Measurements from ENCODE around the gene KIZ.

Gene KIZ

DNA sequence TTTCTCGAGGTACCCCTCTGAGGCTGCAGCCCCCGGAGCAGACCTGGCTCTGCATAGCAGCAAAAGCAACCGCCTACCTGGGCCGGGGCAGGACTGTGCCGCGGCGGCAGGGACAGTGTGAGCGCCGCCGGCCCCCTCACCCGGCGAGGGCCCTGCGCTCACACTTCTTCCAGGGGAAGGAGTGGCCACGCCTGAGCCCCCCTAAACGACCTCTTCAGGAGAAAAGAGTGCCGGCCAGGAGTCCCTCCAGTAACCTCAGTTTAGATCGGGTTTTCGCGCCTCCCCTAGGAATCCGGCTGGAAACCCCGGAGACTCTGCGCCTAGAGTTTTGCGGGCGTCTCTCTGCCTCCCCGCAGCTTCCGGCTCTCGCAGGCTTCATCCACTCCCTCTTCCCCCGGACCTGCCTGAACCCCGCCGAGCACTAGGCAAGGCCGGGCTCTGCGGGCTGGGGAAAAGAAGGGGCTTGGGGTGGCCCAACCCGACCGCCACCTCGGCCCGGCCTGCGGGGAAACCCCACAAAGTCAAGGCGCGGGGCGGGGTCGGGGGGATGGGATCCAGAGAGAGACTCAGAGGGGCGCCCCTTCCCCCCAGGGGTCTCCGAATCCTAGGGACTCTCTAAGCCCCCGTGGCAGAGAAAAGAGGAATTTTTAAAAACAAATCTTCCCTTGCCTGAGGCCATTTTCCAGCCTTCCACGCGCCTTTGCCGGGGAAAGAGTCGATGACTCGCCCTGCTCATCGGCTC lies 20.3 kb upstream of the KIZ start:
- no peak for DNase-seq

DNA sequence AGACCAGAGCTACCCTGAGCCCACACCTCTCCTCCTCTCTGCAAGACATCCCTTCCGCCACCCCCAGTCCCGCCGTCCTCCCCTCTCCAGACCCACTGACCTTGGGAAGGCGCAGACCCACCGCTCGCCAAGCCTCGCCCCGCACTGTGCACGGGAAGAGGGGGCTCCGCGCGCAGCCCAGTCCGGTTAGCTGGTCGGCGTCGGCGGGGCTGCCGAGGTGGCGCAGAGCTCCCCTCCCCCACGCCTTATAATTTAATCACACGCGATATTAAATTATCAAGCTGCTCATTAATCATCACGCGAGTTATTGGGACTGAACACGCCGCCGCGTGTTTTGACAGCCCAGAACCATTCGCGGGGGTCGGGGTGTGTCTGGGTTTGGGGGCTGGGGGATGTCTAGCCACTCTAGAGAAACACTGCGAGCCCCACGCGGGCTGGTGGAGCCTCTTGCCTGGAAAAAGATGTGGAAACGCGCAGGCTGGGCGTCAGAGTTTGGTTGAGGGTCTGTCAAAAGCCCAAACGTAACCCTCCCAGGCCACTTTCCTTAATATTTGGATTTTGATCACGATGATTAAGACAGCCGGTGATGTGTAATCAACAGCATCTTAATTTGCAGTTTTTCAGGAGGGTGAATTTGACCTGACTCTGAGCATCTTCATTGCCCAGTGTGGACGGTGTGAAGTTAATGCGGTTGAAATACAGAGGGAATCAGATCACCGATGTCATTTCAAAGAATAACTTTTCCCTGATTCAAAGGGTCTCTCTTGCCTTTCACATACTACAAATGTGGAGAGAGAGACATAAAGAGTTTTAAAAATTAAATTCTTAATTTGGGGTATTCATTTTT lies 19.5 kb upstream of the KIZ start, which contains the start of gene LINC00237:
TSS of gene LINC00237 (minus strand) at position 188 of the 847 bp plus-strand sequence.
- no peak for DNase-seq

DNA sequence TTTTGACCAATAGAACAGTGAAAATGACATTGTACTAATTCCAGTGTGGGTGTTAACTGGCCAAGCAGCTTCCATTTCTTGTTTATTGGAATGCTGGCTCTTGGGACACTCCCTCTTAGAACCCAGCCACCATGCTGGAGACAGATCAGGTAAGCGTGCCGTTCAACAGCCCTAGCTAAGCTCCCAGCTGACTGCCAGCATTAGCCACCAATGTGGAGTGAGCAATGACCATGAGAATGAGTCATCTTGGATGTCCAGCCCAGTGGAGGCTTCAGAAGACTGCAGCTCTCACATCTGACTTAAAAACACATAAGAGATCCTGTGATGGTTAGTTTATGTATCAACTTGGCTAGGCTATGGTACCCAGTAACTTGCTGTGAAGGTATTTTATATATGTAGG lies 16.7 kb upstream of the KIZ start:
- no peak for DNase-seq

DNA sequence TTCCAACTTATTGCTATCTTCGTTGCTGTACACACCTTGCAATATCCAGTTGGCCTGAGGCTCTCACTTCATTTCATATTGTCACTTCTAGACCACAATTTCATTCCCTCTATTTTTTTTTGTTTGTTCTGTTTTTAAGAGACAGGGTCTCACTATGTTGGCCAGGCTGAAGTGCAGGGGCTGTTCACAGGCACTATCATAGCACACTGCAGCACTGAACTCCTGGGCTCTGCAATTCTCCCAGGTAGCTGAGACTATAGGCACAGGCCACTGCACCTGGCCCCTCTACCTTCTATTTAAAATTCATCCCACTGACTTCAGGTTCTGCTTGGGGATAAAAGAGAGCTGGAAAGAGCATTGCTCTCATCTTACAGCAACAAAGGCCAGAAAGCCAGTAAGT lies 15.1 kb upstream of the KIZ start:
- DNase-seq = no peak

DNA sequence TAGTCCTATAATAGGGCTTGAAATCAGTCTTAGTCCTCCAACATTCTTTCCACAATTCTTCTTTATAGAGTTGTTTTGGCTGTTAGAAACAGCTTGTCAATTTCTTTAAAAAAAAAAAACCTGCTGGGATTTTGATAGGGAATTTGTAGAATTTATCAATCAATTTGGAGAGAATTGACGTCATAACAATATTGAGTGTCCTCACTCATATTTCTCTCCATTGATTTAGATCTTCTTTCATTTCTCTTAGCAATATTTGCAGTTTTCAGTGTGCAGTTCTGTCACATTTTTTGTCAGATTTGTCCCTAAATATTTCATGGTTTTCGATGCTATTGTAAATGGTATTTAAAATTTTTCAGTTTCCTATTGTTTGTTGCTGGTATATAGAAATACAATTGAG lies 14.5 kb upstream of the KIZ start:
- DNase-seq = no peak

DNA sequence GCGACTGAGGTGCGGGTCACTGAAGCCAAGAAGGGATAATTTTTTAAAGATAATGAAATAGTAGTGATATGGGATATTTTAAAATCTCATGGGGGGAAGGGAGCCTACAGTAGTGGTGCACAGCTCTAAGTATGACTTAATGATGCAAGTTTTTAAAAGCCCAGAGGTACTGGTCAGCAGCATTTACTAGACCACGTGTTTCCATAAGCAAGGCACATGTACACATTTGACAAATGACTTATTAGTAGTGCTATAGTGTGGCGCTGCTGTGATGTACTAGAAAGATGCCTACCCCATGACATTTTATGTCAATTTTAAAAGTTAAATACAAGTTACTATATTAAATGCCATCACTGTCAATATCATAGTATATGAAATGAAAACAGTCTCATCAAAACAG lies 12.2 kb upstream of the KIZ start:
- DNase-seq = no peak

DNA sequence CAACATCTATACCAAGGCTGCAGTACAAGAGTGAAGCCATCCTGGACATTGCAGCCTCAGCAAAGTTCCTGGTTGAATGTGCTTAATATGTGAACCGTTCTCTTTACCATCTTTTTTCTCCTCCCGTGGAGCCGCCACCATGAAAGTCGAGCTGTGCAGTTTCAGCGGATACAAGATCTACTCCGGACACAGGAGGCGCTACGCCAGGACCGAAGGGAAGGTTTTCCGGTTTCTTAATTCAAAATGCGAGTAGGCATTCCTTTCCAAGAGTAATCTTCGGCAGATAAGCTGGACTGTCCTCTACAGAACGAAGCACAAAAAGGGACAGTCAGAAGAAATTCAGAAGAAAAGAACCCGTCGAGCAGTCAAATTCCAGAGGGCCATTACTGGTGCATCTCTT lies 11.3 kb upstream of the KIZ start:
- DNase-seq = no peak

DNA sequence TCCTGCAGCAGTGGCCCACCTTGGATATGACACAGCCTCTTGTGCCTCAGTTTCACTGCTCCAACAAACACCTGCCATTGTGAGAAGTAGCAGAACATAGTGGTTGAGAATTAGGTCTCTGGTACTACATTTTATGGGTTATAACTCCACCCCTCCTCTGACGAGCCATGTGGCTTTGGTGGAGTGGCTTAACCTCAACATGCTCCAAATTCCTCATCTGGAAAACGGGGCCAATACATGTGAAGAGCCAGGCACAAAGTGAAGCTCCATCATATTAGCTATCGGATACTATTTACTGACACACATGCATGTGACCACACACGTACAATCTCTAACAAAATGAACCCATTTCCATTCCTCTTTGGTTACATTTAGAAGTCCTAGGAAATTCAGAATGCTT lies 8.4 kb upstream of the KIZ start:
- no peak for DNase-seq

DNA sequence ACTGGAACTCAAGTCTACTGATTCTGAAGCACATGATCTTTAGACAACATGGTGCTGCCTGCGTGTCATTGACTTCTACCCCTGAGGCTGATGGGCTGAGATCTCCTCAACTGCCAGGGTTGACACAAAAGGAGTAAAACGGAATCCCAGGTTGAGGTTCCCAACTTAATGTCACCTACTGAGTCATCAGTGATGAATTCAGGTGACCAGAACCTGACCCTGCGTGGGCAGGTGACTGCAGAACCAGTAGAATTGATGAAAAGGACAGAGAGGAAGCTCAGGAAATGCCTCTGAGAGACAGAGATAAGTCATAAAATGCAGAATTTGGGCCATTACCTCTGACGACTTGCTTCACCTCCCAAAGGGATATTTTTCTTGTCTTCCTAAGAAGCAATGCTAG lies 7.7 kb upstream of the KIZ start:
- DNase-seq = no peak

DNA sequence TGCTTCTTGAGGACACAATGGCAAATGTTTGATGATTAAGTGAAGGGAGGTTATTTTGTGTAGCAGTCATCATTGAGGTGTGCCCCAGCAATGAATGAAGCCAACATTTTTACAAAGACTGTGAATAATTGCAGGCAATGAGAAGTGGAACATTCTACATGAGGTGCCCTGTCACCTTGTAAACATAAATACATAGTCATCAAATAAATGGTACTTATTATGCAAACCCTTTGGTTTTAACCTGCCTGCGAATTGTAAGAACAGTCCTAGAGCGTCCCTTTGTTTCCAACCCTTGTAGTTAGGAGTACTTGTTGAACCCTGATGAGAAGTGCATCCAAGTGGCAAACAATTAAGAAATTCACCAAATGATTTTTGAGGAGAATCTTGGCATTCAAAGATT lies 7.1 kb upstream of the KIZ start:
- no peak for DNase-seq

DNA sequence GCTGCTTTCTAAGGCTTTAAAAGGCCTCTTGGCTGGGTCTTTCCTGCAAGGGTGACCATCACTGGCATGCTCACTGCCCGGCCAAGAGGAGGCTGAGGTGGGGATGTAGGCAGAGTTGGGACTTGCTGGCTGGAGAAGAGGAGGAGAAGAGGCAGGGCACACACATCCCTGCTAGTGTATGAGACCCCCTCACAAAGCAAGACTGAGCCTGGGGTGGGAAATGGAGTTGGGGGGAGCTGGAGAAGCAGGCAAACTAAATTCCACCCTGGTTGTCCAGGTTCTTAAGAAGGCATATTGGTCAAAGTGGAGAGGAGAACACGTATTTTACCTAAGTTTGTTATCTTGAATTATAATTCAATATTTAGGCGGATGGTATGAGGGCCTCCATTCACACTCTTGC lies 1.7 kb upstream of the KIZ start:
- DNase-seq = no peak

DNA sequence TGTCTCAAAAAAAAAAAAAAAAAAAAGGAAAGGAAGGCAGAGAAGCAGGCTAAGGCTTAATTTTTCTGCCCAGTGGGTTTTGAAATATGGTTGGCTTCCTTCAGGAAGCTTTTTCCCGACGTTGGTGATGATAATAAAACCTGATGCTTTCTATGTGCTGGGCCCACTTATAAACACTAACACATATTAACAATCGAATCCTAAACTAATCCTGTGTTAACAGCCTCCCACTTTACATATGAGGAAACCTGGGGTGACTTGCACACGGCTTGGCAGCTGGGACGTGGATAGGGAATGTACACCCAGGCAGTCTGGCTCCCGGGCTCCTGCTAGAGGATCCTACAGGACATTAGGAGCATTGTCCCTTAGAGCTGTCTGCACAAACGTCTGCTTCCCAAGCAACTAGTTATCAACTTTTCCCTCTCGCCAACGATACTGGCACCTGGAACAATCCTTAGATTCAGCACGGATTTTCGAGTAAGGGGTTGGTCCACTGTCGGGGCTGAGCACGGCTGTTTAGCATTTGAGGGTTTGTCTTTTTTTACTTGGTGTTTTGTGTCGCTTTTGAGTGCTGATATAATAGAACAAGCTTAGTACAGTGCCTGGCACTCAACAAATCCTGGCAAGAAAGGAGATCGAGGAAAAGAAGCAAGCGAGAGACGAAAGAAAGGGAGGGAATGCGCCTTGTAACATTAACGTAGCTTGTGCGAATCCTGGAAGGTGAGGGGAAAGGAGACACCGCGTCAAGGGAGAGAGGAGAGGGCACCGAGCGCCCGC lies 622 bp upstream of the KIZ start:
- no peak for DNase-seq

DNA sequence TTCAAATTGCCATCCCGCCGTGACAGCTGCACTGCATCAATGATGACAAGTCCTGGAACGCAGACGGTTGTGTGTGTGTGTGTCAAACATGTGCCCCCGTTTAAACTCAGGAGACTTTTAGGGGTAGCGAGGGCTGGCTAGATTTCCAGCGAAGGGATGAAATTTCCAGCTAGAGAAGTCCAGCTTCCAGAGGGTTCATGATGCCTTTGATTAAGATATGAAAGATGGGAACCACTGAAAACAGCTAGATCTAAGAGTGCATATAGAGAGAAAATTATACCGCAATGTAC lies 644 bp downstream of the KIZ start:
- no peak for DNase-seq

DNA sequence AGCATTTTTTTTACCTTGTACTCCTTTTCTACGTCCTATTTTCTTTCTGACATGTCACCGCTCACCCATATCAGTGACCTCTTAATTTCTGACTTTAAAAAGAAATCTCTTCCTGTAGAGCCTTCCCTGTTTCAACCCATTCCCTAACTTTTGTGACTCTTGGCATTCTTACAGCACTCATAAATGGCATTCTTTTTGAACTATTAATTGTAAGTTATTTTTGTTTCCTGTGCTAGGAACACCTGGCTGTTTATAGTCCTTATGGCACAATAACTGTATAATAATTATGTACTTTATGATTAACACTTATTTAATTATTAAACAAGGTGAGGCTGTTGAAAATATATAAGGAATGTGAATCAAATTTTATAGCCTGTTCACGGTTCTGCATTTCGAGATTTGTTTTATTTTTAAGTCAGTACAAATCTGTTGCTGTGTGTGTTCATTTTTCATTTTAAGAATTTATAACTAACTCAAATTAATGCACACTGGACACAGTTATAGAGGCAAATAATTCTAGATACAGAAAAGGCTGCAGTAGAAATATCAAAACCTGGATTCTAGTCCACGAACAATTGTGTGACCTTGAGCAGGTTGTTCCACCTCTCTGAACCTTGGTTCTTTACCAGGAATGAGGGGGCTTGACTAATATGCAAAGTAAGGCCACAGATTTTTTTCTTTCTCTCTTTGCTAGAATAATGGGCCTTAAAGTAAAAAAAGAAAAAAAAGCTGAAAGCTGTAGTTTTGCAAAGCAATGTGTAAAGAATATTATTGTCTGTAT lies 1.5 kb downstream of the KIZ start:
- no peak for DNase-seq

DNA sequence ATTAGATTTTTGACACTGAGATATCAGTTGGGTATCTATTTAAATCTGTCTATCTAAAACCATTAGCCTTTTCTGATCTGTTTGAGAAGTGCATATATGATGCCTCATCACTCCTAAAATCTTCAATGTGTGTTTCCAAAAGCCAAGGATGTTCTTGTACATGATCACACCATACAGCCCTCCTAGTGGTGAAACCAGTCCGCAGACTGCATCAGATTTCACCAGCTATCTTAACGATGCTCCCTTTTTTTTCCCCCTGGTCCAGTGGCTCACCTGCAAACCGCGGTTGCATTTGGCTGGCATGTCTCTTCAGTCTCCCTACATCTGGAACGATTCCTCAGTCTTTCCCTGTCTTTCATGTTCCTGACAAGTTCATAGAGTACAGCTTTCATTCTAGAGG lies 4.0 kb downstream of the KIZ start:
- DNase-seq = no peak

DNA sequence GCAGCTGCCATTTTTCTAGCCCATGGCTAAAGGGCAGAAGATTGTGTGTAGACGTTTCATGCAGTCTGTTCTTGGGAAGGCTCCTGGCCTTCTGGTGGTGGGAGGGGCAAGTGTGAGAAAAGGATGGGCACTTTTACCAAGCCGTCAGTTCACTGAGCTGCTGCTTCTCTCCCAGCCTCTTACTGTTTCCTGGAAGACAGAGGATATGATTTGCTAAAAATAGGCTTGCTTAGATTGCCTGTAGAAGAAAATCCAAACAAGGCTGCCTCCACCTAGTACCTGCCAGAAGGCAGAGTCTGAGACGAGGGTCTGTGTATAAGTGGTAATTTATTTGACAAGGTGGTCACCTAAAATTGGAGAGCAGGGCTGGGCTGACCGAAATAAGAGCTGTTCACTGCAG lies 7.5 kb downstream of the KIZ start:
- no peak for DNase-seq

DNA sequence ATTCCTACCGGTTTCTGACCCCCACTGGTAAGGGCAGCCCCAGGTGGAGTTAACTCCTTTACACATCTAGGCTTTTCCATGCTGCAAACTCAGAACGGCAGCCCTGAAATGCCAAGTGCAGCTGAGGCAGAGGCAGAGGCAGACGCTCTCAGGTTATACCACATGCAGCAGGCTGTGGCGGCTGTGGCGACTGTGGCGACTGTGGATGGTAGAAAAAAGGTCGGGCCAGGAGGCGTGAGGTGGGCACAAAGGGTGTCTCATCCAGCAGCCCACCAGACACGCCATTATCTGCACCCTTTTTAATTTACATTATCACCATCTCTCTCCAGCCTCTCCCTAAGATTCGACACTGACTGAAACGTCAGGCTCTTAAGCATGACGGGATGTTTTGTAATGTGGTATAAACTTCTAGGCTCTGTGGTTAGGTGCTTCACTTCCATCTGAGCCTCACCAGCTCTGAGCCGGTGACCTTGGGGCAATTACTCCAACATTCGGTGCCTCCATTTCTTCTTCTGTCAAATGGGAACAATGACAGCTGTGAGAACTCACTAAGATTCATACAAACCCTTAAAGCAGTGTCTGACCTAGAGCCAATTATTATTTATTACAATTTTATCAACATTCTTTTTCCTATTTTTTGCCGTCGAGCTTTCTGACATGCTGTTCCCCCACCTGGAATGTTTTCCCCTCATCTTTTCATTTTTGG lies 8.2 kb downstream of the KIZ start:
- no peak for DNase-seq

DNA sequence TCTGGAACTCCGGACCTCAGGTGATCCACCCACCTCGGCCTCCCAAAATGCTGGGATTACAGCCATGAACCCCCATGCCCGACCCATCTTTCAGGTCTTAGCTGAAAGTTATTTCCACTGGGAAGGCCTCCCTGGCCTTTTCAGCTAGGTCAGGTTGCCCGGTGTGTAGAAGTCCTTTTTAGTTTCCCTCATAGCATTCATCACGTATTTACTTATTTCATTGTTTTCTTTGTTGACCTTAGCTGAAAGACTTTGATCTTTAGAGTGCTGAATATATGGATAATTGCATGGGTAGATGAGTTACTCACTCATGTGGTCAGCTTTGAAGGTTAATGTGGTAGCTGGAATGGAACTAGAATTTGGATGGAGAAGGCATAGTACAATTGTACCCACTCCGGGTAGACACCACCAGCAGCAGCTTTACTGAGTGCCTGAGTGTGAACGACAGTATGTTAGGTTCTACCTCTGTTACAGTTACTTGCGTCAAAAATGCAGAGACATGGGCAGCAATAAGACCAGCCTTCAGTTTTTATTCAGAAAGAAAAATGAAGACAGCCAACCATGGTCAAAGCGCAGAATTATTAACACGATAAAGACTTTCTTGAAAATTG lies 9.1 kb downstream of the KIZ start:
- DNase-seq = no peak

DNA sequence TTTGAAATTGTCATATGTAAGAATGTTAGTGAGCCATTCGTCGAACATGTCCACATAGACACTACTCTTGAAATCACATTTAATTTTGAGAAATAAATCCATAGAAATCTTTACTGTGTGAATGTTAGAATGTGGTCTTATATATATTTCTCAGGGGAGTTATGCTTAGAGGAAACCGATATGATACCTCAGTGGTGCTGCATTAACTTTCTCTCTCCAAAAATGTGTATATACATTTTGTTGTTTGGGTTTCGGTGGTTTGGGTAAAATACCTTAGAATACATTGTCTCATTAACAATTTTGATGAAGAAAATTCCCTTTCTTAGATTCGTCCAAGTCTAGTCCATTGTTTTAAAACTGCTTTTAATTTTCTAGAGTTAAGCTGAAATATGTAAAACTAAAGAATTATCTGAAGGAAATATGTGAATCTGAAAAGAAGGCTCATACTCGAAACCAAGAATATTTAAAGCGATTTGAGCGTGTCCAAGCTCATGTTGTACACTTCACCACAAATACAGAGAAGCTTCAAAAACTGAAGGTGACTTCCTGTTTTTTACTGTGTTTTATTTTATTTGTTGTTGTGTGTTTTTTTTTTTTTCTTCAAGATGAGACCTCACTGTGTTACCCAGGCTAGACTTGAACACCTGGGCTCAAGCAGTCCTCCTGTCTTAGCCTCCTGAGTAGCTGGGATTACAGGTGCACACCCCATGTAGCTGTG lies 10.3 kb downstream of the KIZ start:
- DNase-seq = no peak

DNA sequence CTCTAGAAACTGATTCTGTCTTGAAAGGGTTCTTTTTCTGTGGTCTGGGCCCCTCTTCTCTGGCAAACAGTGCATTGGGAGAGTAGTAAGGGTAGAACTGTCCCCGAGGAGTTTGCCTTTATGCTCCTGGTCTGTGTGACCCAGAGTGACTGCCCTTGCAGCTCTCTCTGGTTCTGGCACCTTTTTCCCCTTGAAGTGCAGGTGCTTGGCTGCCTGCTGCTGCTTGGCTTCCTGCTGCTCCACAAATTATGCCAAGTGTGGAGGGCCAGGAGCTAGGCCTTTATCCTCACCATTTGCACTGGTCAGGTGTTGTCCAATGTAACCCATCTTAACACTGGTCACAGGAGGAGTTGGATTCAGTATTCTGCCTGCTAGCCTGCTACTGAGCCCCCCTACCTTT lies 11.2 kb downstream of the KIZ start:
- no peak for DNase-seq

DNA sequence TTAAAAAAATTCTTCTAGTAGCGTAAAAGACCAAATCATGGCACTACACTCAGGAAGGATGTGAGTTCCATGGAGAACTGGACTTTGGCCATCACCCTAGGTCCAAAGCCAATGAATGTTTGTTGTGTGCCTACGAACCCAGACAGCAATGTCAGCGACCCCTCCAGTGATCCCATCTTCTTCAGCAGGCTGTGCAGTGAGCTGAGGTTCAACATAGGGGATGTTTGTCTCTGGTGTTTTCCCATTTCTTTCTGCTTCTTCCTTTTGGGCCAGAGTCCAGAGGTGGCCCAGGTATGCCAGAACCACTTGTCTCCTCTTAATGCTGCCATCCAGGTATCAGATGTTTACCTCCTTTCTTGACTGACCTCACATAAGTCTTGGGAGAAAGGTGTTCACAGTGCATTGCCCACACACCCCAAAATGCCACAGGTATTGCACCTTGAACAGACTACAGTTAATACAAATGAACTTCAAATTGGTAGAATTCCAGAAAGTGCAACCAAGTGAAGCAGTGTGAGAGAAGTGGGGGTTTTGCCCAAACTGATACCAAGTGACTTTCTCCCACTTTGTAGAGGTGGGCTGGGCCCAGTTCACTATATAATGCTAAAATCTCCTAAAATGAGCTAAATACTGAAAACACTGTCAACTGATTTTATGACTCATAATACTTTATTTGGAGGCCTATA lies 14.1 kb downstream of the KIZ start:
- no peak for DNase-seq
